DMS79 treated with DMSO at 0.1 percent for 48 hours (cell line): ENCODE measurements around the gene STAT4.

Source experiments
- DNase-seq: peaks from one replicate; lab custom pipeline; 2025; lab: John Stamatoyannopoulos, UW

The STAT4 gene

DNA sequence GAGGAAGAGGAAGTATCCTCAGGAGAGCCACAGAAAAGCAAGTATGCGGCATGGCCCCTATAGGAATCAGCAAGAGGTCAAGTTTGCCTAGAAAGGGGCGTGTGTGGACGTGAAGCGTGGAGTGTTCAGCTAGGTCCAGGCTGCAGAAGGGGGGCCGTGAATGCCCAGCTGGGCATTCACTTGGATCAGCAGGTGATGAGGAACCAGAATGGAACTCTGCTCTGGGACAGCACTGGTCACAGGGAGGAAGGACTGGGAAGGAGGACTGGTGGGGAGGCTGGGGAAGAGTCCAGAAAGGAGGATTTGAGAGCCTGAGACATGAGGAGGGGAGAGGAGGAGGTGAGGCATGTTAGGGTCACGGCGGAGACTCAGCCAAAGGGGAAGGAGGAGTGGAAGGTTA is 156.6 kb downstream of the STAT4 start:
- DNase-seq: no peak

DNA sequence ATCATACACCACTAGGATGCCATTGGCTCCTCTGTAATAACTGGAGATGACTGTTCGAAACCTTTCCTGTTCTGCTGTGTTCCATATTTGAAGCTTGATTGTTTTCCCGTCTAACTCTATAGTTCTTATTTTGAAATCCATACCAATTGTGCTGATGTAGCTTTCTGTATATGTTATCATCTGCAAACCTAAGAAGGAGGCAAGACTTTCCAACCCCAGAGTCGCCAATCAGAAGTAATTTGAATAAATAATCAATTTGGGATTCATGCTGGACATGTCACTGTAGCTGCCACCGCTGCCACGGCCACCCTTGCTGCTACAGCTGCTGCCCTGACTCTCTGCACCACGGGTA is 157.5 kb downstream of the STAT4 start:
- DNase-seq: no peak

GRCh38 chr2:190990132-190990531 is 160.7 kb downstream of the STAT4 start:
- no peak for DNase-seq

GRCh38 chr2:190988910-190989309 is 161.9 kb downstream of the STAT4 start:
- DNase-seq: no peak

DNA sequence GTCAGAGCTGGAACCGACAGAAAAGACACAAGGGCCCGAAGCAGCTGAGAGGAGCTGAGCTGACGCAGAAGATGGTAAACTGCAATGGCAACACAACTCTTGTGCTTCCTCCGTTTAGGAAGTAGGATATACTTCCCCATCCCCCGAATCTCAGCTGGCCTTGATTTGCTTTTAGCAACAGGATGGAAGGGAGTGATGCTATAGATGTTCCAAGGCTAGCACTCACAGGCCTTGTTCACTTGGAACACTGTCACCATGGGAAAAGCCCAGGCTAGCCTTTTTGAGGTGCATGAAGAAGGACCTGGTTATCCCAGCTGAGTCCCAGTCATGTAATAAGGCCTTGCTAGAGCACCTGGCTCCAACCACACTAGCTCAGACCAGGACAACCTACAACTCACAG is 162.9 kb downstream of the STAT4 start:
- no peak for DNase-seq

DNA sequence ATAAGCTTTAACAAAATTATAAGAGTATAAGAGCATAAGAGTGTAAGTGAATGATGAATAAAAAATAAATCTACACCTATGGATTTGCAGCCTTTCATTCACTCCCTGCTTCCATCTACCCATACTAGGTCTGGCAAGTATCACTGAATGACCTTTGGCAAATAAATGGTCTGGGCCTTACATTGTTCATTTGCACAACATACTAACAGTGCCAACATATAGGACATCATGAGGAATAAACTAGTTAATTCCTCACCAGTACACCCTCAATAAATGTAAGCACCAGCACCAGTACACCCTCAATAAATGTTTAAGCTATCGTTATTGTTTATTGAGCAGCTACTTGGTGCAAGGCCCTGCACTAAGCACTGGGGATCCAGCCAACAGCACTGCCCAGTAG is 163.7 kb downstream of the STAT4 start:
- DNase-seq: no peak

DNA sequence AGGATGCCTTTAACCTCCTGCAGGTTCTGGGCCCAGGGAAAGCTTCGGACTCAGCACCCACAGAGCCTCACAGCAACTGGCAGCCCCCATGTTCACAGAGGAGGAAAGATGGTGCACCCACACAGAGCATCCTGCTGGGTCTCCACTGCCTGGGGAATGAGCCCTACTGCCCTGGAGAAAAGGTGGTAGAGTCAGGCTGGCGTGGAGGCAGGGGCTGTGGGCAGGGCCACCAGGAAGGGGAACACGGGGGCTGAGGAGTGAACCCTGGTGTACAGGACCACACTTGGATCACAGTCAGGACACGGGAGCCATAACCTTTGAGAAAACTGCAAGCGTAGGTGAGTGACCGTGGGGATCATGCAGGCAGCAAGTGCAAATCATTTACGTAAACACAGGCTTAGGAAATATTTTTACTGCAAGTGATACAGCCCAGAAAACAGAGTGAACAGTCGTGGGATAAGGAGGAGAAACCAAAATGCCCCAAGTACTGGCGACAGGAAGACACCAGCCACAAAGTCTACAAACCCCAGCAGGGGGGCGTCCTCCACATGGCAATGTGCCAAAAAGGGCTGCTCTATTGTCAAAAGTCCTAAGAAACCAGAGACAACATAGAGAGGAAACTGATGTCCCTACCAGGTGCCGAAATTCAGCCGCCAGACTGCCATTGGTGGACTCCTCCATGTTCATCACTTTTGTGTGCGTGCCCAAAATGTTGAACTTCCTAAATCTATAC is 164.4 kb downstream of the STAT4 start:
- no peak for DNase-seq

DNA sequence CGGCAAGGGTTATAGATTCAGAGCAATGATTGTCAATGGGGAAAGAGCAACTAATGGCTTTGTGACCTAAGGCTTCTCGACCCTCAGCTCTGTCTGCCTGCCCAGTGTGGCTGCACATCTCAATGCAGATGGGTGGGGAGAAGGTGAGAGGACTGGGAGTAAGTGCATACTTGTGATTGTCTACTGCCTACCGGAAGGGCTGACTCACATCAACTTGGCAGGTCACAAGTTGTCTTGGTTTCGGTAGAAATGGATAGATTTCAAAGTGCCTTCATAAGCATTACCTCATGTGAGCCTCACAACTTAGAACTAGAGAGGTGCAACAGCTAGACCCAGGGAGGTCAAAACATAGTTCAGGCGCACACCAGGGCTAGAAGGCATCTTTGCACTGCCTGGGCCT is 166.2 kb downstream of the STAT4 start:
- no peak for DNase-seq

- no peak for DNase-seq
Measured at GRCh38 chr2:190982262-190983034, 168.3 kb downstream of the STAT4 start.

DNA sequence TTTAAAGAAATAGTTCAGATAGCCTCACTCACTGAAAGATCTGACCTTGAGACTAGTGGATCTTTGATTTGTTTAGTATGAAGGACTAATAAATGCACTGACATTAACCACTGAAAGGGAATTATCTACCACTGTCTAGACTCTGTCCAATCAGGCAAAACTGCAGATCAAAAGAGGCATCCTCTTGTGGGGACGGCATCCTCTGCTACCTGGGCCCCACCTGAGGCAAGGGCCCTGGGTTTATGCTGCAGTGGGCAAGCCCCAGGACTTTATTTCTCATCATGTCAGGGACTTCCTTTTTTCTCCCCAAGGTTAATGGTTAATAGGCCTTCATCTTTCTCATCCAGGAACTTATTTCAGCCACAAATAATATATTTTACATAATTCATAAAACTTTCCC is 169.1 kb downstream of the STAT4 start:
- no peak for DNase-seq

- DNase-seq: no peak
Measured at GRCh38 chr2:190981333-190981732, 169.5 kb downstream of the STAT4 start.

DNA sequence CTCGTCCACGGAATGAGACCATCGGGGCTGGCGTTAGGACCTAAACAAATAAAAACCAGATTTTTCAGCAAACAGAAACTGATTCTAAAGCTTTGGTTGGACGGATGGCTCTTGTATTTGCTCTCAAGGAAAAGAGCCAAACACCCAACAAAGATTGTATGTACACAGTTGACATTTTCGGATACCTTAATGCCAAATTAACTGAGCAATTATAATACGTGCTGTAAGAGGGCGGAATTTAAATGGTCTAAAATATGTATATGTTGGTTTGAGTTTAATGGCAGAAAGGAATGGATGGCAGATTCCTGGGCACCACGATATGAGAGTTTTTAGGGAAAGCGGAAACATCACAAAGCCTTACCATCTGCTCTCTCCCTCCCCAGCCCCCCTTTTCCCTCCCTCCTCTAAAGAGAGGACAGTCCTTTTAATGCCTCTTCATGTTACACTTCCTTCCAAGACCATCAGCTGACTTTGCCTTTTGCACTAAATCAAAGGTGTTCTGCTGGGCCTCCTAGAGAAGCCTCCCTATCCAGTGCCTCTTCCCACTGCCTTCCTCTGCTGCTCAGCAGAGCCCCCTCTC is 170.1 kb downstream of the STAT4 start:
- no peak for DNase-seq

GRCh38 chr2:190979906-190980629 is 170.7 kb downstream of the STAT4 start:
- DNase-seq: peak; percentile 84
